ENCODE measurements around the gene NT5C1A. TPM values are rescaled to one million over a fixed set of nuclear protein-coding genes. Genes with fewer than 3 reads are reported as not detected.

Gene NT5C1A
- total RNA-seq, 1 donor from 2014 or later: not detected

DNA sequence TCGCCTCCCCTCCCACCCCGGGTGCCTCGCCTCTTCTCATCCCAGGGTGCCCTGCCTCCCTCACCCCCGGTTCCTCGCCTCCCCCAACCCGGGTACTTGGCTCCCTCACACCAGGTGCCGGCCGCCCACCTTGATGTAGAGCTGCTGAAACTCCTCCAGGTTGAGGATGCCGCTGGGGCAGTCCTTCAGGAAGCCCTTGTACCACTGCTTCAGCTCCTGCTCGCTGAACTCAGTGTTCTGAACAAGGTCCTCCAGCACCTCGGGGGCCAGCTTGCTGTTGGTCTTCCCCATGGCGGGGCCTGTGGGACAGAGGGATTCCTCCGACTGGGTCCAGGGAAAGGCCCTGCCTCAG is 12.4 kb upstream of the NT5C1A start:
- no peaks in the 10 kb centered on the region for H3K9me3 Mint-ChIP-seq (ENCODE audit: low read depth)
- H3K36me3 Mint-ChIP-seq (ENCODE audit: insufficient read depth): peaks cover 1% of the 10 kb centered on the region
- no peak for DNase-seq (ENCODE audit: low spot score, unreplicated experiment)
- no peaks in the 10 kb centered on the region for H3K4me1 Mint-ChIP-seq (ENCODE audit: low read depth)
- H3K4me3 Mint-ChIP-seq (ENCODE audit: low read depth): no peak overlapping the region
- TF ChIP-seq, protein P1, sequence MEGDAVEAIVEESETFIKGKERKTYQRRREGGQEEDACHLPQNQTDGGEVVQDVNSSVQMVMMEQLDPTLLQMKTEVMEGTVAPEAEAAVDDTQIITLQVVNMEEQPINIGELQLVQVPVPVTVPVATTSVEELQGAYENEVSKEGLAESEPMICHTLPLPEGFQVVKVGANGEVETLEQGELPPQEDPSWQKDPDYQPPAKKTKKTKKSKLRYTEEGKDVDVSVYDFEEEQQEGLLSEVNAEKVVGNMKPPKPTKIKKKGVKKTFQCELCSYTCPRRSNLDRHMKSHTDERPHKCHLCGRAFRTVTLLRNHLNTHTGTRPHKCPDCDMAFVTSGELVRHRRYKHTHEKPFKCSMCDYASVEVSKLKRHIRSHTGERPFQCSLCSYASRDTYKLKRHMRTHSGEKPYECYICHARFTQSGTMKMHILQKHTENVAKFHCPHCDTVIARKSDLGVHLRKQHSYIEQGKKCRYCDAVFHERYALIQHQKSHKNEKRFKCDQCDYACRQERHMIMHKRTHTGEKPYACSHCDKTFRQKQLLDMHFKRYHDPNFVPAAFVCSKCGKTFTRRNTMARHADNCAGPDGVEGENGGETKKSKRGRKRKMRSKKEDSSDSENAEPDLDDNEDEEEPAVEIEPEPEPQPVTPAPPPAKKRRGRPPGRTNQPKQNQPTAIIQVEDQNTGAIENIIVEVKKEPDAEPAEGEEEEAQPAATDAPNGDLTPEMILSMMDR (IDR thresholded peaks at IDR 0.05; ENCODE audit: unreplicated experiment): no peak
- H3K27ac Mint-ChIP-seq: no peak overlapping the region
- H3K27me3 Mint-ChIP-seq: peaks cover 91% of the 10 kb centered on the region

DNA sequence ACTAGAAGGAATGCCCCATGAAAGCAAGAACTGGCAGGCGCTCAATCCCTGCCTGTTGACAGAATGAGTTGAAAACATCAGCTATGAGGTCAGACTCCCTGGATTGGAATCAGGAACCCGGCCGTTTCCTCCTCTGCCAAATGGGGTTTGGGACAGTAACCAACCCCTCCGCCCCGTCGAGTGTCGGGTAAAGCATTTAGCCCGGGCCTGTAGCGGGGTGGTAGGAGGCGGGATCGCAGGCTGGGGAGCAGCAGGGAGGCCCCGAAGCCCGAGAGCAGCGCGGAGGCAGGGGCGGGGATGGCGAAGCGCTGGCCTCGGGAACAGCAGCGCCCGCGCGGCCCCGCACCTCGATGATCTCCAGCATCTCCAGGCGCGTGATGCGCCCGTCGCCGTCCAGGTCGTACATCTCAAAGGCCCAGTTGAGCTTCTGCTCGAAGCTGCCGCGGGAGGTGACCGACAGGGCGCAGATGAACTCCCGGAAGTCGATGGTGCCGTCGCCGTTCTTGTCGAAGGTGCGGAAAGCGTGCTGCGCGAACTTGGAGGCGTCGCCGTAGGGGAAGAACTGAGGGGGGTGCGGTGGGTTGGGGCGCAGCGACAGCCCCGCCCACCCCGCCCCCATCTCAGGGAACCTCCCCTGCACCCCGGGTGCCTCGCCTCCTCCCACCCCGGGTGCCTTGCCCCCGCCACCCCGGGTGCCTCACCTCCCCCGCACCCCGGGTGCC is 11.8 kb upstream of the NT5C1A start:
- no peak for DNase-seq (ENCODE audit: low spot score, unreplicated experiment)
- Mint-ChIP-seq H3K4me3 (ENCODE audit: low read depth) (no peak overlapping the region), H3K9me3 (ENCODE audit: low read depth) (no peaks in the 10 kb centered on the region), H3K36me3 (ENCODE audit: insufficient read depth) (peaks cover 1% of the 10 kb centered on the region), H3K27me3 (peaks cover 91% of the 10 kb centered on the region), H3K27ac (no peak overlapping the region), H3K4me1 (ENCODE audit: low read depth) (no peaks in the 10 kb centered on the region)
- TF ChIP-seq, protein P1 (IDR thresholded peaks at IDR 0.05; ENCODE audit: unreplicated experiment): no peak

DNA sequence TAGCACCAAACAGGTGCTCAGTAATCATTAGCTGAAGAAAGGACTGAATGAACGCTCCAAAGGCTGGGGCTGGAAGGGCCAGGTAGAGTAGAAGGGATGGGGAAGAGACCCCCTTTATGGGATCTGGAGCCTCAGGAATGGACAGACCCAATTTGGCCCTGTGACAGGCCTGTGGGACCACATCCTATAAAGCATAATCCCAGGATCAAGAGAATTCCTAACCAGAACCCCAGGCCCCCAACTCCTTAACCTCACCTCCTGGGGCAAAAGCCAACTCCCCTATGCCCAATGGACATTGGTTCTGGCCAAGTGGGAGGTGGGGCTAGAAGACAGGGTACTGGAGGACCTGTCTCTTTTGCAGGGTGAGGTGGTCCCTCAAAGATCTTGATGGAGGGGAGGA is 10.1 kb upstream of the NT5C1A start:
- DNase-seq (ENCODE audit: low spot score, unreplicated experiment): no peak
- H3K27ac Mint-ChIP-seq: no peak overlapping the region
- peaks cover 86% of the 10 kb centered on the region for H3K27me3 Mint-ChIP-seq

DNA sequence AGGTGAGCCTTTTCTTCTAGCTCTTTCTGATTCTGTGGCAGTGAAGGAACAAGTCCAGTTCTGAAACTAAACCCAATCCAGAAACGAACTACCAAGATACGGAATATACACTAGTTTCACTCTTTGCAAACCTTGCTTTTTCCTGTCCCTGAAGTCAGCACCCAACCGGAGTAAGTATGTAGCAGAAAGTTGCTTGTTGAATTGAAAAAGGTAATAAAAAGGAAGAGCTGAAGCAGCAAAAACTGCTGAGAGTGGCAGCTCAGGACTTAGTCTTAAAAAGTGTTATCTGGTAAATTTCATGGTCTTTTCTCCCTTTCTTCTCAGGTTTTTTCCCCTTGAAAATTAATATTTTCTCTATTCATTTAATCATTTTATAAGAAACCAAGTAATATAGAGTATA is 9.4 kb upstream of the NT5C1A start:
- Mint-ChIP-seq H3K4me3 (ENCODE audit: low read depth) (no peak overlapping the region), H3K4me1 (ENCODE audit: low read depth) (no peaks in the 10 kb centered on the region), H3K27me3 (peaks cover 85% of the 10 kb centered on the region), H3K36me3 (ENCODE audit: insufficient read depth) (peaks cover 1% of the 10 kb centered on the region), H3K9me3 (ENCODE audit: low read depth) (no peaks in the 10 kb centered on the region), H3K27ac (no peak overlapping the region)
- TF ChIP-seq, protein P1 (IDR thresholded peaks at IDR 0.05; ENCODE audit: unreplicated experiment): no peak
- no peak for DNase-seq (ENCODE audit: low spot score, unreplicated experiment)

More for the DNA sequence above, 10.1 kb upstream of the NT5C1A start:
- TF ChIP-seq, protein P1 (IDR thresholded peaks at IDR 0.05; ENCODE audit: unreplicated experiment): no peak
- Mint-ChIP-seq H3K9me3 (ENCODE audit: low read depth) (no peaks in the 10 kb centered on the region), H3K4me1 (ENCODE audit: low read depth) (no peaks in the 10 kb centered on the region), H3K36me3 (ENCODE audit: insufficient read depth) (peaks cover 1% of the 10 kb centered on the region), H3K4me3 (ENCODE audit: low read depth) (no peak overlapping the region)

DNA sequence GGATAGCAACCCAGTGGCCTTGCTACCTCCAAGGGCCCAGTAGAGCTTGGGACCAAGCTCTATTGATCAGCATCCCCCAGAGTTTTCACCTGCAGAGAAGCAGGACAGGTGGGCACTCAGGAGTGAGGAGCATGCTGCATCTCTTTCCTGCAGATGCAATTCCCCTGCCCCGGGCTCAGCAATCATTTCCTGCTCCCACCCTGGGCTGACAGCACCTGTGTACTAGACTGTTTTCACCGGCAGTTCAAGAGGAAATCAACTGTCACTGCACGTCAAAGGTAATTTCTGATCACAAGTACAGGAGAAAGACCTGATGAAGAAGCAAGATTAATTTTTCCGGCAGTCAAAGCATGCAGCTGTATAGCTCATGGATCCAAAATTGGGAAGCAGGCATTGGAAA is 8.8 kb upstream of the NT5C1A start:
- Mint-ChIP-seq H3K4me3 (ENCODE audit: low read depth) (no peak overlapping the region), H3K36me3 (ENCODE audit: insufficient read depth) (peaks cover 1% of the 10 kb centered on the region), H3K27ac (no peak overlapping the region), H3K4me1 (ENCODE audit: low read depth) (no peaks in the 10 kb centered on the region), H3K9me3 (ENCODE audit: low read depth) (no peaks in the 10 kb centered on the region), H3K27me3 (peaks cover 83% of the 10 kb centered on the region)
- DNase-seq (ENCODE audit: low spot score, unreplicated experiment): no peak
- TF ChIP-seq, protein P1 (IDR thresholded peaks at IDR 0.05; ENCODE audit: unreplicated experiment): no peak
